ENCODE measurements around the gene LRRK1.

The LRRK1 gene

DNA sequence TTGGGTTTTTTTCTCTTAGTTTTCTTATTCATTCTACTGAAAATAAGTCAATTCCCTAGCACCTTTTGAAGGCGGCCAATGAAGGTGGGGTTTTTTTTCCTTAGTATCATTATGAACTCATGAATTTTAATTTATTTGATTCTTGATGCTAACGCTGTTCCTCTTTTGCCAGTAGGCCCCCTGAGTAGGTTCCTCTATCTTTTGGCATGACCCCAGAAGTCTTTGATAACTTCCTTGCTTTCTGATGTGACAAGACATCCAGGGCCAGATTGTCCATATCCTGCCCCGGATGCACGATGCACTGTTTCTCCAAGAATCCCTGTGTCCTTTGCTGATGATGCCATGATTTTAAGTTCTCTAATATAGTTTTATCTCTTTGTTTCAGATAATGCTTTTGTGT is 20.6 kb downstream of the LRRK1 start:
- DNase-seq (ENCODE audit: low spot score): no peak

DNA sequence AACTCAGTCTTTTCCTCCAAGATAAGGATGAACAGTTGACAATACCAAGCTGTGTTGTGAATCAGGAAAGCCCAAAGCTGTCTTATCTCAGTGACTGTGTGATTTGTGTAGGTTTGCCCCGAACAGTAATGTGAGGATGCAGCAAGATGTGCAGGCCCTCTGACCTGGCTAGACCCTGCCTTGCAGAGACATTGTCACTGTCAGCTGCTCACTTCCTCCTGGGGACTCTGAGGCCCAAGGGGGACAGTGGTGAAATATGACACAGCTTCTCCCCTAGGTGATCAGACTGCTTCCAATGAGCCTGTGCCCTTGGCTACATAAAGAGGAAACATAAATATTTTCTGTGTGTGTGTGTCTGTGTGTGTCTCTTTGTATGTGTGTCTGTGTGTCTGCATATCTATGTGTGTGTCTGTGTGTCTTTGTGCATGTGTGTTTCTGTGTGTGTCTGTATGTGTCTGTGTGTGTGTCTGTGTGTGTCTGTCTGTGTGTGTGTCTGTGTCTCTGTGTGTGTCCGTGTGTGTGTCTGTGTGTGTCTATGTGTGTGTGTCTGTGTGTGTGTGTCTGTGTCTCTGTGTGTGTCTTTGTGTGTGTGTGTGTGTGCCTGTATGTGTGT is 21.7 kb downstream of the LRRK1 start:
- DNase-seq (ENCODE audit: low spot score): no peak

DNA sequence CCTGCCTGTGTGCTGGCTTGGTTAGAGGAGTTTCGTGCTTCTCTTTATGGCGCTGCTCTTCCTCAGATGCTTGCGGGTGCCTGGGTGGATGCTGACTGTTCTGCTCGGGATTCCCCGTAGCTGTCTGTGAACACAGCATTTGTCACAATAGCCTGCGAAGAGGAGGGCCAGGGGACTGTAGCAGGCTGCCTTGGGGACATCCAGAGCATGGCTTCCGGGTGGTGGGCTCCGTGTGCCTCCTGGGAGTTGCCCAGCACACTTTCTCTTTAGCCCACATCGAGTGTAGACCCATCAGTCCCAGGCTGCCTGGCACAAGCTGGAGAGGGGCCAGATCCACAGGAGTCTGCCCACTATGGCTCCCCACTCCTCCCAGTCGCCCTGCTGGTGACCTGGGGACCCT is 22.4 kb downstream of the LRRK1 start:
- no peak for DNase-seq (ENCODE audit: low spot score)

DNA sequence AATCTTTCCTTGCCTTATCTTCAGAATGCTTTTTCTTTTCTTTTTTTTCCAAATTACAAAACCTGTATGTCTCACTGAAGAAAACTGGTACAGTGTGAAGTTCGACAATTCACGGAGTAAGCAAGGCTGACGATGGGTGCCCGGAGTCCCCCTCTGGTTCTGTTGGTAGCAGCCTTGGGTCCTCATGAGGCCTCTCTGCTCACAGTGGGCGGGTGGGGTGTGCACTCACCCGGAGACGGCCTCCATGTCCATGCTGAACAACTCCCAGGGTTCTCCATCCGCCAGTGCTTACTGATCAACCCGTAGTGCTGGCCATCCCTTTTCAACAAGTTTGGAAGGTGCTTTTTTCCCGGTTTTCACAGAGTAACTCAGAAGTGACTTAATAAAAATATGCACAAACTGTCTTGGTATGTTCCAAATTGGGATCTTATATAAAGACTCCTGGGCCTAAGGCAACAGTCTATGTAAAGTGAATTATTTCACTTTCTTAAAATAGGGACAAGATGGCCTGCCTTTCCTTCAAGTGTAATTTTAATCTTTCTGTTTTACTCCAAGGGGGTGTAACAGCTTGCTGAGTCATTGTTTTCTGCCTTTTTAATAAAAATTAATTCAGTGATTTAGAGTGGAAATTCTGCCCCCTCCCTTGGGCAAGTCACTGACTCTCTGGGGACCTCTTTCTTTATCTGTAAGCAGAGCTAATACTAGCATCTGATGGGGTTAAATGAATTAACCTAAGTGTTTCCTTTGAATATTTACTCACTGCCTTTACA is 23.7 kb downstream of the LRRK1 start:
- DNase-seq (ENCODE audit: low spot score): no peak

DNA sequence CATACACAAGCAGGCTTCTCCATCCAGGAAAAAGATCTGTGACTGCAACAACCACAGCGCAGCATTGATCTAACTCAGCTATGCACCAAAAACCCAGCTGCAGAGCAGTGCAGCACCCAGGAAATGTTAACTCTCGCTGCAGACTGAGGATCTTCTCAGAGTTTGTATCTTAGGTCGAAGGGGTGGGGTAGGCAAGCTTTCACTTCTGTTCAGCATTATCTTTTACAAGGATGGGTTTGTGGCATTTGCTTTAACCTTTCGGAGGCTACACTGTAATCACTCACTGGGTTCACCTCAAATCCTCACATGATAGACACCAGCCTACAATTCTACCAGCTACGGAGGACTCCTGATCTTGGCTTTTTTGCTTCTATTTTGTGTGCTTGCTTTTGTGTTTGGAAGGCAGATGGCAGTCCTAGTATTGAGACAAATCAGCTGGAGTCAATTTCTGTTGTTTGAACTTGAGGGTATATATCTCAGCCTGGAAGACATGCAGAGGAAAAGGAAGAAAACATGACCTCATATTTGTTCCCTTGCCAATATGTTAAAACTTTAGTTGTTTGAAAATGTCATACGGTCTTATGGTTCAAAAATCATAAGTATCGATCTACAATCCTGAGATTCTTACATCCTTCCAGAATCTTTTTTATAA is 25.2 kb downstream of the LRRK1 start:
- no peak for DNase-seq (ENCODE audit: low spot score)

DNA sequence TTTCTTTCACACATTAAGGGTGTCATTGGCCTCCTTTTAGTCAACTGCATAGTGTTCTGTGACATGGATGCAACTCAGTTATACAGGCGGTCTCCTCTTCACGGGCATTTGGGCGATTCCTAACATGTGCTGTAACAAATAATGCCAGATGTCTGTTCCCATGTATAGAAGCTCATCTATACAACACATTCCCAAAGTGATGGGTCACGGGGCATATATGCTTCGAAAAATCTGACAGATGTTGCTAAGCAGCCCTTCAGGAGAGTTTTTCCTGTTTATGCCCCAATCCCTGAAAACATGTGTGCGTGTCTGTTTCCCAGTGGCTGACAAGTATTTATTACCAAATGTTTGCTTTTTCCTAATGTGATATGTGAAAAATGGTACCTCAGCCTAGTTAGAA is 25.8 kb downstream of the LRRK1 start:
- DNase-seq (ENCODE audit: low spot score): no peak

DNA sequence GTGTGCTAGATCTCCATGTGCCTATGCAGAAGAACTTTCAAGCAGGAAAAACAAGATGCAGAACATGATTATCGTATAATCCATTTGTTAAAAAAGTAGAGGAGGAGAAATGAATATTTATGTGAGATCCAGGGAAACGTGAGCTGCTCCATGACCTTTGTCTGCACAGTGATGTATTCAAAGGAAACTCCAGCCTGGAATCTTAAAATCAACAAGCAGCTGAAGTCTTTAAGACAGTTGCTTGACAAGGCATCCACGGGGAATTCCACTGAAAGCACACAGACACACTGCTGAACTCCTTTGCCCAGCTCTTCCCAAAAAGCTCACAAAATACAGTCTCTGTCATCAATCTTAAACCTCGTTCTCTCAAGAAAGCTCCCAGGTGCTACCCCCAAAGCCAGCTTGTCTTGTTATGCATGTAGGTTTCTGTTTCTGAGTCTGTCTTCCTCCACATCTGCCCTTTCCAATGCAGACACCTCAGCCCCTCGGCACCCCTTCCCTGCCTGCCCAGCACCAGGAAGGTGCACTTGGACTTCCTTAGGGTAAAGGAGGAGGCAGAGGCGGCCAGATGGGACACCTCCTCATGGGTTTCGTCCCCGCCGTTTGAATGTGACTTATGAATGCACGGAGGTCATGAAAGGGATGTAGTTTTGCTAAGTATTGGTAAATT is 28.7 kb downstream of the LRRK1 start:
- no peak for DNase-seq (ENCODE audit: low spot score)

DNA sequence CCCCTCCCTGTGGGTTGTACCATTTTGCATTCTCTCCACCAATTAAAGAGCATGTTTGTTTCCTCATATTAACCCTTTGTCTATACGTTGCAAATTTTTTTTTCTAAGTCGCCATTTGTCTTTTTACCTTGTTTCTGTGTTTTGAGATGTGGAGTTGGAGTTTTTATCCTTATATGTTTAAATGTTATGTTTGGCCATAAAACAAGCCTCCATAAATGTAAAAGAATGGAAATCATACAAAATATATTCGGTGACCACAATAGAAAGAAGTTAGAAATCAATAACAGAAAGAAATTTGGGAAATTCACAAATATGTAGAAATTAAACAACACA is 29.2 kb downstream of the LRRK1 start:
- DNase-seq (ENCODE audit: low spot score): no peak

DNA sequence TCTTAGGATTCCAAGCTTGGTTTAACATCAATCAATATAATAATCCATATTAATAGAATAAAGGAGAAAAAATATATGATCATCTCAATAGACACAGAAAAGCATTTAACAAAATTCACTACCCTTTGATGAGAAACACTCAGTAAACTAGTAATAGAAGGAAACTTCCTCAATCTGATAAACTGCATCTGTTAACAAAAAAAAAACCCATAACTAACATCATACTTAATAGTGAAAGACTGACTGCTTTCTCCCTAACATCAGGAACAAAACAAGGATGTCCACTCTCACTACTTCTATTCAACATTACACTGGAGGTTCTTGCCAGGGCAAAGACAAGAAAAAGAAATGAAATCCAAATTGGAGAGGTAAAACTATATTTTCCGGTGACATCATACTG is 30.5 kb downstream of the LRRK1 start:
- DNase-seq (ENCODE audit: low spot score): no peak

DNA sequence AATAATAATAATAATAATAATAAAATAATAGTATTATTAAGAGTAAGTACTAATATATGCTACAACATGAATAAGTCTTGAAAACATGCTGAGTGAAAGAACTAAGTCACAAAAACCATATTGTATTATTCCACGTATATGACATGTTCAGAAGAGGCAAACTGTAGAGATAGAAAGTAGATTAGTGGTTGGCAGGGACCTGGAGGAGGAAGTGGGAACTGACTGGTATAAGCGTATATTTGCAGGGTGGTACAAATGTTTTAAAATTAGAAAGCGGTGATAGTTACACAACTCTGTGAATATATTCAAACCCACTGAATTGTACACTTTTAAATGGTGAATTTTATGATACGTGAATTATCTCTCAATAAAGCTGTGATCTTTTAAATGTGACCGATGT is 32.8 kb downstream of the LRRK1 start:
- DNase-seq (ENCODE audit: low spot score): no peak

DNA sequence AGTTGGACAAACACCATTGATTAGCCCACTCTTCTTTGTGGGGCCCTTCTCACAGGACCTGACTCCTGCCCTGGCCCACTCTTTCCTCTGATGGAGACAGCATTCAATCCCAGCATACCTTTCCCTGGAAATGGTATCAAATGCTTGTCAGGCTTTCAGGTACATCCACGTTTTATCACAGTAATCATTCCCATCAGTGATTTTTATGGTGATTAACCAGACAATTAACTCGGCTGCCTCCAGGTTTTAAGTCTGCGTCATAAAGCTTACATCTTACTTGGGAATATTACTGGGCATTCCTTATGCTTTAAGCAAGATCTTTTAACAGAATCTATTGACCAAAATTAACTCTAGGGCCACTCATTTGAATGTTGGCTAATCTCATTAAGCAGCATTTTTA is 33.4 kb downstream of the LRRK1 start:
- DNase-seq (ENCODE audit: low spot score): no peak

DNA sequence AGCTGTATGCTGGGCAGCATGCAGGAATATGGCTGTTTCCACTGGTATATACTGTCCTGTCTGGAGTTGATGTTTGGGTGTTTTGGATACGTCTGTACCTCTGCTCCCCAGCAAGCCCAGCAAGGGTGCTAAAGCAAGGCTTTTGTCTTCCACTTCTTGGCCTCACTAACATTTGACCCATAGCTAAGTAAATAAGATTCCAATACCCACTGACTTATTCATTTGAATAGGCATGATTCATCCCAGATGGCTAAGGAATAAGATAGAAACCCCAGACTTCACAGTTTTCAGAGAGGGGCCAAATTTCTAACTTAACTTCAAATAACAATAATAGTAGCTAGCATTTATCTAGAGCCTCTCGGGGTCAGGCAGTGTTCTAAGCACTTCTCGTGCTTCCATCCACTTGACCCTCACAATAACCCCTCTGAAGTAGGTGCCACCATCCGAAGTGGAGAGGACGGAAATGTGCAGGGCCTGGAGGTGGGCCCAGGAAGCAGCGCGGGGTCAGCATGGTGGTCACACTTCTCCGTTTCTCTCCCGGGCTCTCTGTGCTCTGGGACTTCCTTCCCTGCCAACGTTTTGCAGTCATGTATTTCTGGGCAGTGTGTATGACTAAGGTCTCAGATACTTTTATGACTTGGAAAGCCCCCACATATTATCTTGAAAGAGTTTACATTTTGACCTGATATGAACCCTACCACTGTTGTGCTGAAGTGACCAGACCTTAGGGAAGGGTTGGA is 39.3 kb downstream of the LRRK1 start:
- no peak for DNase-seq (ENCODE audit: low spot score)

DNA sequence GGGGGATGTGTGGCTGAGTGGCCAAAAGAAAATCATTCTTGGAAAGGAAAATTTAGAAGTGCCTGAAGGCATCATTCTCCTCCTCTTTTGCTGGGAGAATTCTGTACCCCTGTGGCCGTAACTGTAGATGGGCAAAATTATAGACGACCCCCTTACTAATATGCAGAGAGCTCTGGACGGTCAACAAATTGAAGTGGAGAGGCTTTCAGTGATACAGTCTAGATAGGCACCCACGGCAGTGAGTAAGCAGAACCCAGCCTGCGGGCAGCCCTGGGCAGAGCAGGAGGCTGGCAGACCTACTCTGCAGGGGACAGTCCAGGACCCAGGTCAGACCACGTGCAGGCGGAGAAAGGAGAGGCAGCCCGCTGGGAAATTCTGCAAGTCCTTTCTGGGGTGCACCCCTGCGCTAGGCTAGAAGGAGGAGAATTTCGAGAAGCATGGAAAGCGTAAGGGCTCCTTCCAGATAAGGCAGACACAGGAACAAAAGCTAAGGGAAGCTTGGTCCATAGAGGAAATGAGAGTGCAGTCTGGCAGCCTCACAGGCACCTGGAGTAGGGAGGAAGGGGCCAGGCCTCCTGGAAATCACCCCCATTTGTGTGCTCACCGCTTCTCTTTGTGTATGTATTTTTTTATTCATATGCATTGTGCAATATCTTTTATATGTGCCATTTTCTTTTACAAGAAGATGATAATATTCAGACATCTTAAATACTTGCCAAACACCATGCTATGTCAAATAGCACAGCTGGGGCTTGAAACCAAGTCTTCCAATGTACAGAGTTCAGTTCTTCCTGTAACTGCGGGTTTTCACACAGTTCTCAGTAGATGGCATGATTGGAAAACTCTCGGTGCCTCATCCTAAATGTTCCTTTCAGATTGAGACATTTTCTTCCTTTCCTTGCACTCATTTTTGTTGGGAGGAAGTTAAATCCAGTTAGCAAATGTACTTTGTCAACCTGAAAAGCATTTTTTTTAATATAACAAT is 40.2 kb downstream of the LRRK1 start:
- DNase-seq (ENCODE audit: low spot score): no peak

DNA sequence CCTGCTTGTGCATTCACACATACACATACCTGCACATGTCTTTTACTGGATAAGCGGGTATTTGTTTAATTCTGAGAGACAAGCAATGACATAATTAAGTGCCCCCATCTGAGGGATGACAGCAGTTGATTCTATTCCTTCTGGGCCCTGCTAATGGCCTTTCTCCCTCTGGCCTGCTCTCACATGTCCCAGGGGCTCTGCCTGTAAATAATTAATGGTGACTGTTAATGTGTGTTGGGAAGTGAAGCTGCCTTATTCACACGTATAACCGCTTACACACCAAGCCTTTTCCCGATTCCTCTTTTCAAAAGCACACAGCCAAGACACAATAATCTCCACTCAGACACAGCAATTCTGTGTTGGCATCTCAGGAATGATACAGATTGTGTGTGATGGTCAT is 47.8 kb downstream of the LRRK1 start:
- DNase-seq (ENCODE audit: low spot score): no peak

DNA sequence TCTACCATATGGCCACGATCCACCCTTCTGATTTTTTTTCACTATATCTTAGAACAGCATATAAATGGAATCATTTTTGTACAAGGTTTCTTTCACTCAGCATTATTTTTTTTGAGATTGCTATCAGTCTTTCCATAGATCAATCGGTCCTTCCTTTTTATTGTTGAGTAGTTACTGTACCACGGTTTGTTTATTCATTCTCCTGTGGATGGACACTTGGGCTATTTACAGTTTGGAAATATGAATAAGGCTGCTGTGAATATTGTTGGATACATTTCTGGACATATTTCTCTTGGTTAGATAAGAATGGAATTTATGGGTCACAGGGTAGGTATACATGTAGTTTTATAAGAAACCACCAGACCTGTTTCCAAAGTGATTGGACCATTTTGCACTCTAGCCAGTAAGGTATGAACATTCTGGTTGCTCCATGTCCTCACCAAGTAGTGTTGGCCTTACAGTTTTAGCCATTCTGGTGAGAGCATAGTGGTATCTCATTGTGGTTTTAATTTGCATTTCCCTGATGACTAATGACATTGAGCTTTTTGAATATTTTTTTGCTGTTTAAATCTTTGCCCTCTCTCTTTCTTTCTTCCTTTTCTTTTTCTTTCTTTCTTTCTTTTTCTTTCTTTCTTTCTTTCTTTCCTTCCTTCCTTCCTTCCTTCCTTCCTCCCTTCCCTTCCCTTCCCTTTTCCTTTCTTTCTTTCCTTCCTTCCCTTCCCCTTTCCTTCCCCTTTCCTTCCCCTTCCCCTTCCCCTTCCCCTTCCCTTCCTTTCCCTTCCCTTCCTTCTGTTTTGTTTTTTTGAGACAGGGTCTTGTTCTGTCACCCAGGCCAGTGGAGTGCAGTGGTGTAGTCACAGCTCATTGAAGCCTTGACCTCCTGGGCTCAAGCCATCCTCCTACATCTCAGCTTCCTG is 49.2 kb downstream of the LRRK1 start:
- DNase-seq (ENCODE audit: low spot score): no peak

DNA sequence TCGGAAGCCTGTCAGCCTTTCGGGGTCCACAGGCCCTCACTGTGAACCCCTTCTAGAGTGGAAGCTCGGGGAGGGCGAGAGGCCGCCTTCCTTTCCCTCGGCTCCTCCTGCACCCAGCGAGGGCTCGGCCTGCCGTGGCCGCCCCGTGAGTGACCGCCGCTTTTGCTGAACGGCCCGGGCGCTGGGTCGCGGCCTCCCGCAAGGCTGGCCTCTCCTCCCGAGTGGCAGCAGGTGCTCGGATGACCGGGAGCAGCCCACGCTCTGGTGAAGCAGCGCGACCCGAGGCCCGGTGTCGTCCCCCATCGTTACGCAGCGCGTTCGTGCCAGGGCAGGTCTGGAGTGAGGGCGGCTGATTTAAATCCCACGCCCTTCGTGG is 53.8 kb downstream of the LRRK1 start:
- peak; percentile 37 for DNase-seq (ENCODE audit: low spot score)

DNA sequence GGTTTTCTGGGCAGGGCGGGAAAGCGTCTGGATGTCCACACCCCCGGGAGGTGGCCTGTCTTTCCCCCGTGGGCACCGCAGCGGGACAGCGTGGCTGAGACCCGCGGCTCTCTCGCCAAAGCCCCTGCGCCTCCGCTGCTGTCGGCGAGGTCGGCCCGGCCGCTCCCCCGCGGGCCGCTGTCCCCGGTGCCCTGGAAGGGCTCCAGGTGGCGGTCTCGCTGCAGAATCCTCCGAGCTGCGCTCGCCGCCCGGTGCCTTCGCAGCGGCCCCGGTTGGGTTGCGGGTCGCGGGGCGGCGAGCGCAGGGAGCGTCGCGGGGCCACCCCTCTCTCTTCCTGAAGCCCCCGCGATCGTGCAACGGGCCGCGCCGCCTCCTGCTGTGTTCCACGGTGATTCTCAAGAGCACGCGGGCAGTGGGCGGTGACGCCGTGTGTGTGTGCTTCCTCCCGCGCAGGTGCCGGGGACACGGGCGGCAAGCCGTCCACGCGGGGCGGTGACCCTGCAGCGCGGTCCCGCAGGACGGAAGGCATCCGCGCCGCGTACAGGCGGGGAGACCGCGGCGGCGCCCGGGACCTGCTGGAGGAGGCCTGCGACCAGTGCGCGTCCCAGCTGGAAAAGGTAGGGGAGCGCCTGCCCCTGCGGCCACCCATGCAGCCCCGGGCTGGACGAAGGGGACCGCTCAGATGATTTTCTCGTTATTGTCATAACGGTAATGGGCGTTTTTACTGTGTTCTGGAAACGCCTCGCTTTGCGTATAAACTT is 54.4 kb downstream of the LRRK1 start:
- DNase-seq (ENCODE audit: low spot score): peak; percentile 85

DNA sequence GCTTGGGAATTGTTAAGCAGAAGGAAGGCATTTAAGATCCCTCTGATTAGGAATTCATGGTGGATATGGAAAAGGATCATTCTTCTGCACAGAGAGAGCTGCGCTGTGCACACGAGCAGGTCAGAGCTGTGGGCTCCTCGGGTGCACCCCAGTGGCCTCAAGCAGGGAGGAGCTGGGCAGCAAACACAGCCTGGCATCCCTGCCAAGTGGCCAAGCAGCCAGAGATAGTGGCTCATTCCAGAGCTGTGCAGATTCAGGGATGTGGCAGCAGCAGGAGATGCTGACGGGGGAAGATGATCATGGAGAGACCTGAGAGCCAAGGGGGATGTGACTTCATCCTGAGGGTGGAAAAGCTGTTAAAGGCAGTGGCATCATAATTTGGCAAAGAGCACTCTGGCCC is 55.9 kb downstream of the LRRK1 start:
- no peak for DNase-seq (ENCODE audit: low spot score)

DNA sequence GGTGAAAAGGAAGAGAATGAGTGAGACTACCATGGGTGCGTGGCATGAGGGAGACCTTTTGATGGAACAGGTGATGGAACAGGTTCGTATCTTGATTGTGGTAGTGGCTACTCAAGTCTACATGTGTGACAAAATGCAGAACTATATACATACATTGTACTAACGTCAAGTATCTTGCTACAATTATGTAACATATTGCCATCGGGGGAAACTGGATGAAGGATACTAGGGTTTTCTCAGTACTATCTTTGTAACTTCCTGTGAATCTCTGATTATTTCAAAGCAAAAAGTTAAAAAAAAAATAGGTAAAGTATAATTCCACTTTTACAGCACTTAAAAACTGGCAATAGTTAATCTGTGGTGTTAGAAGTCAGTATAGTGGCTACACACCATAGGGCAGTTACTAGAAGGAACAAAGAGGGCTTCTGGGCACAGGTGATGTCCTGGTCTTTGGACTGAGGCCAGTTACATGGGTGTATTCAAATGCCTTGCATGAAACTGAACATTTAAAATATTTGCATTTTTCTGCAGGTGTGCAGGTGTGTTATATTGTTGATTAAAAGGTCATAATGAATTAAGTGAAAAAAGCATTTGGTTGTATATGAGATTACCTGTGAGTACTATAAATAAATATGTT is 61.4 kb downstream of the LRRK1 start:
- no peak for DNase-seq (ENCODE audit: low spot score)
